ENCODE results near the gene PTPN22. TPM values are rescaled to one million over a fixed set of nuclear protein-coding genes. Genes with fewer than 3 reads are reported as not detected.
"Not testable (repeated sequence)": the region's sequence is repeated elsewhere in the genome, so short reads cannot be mapped to it uniquely, and the experiment has no call there.

Gene PTPN22
- total RNA-seq, 1 donor from 2014 or later: 26.1 TPM

GRCh38 chr1:113856401-113856790, 15.1 kb downstream of the PTPN22 start:
- Mint-ChIP-seq H3K36me3 (ENCODE audit: low read depth) (peaks cover 29% of the 10 kb centered on the region), H3K4me3 (no peak overlapping the region), H3K4me1 (peaks cover 46% of the 10 kb centered on the region), H3K27ac (peak overlapping the region; percentile 41), H3K27me3 (no peaks in the 10 kb centered on the region), H3K9me3 (no peaks in the 10 kb centered on the region)
- TF ChIP-seq CTCF (IDR thresholded peaks at IDR 0.05): no peak
- DNase-seq (no peak), ATAC-seq (ENCODE audit: low read depth) (no peak)
- intact Hi-C loops (cut with micrococcal nuclease): no loop called here
- ChIA-PET POLR2A (interaction anchor here (1.2 kb wide), 1 partner anchor 900 kb away, joined by 3 read pairs; the partner anchor contains the start of gene SLC16A1), CTCF (interaction anchor here (1.4 to 2.9 kb wide), 2 partner anchors 22 to 48 kb away, joined by 4 to 10 read pairs; partner anchors contain the start of gene AP4B1)

DNA sequence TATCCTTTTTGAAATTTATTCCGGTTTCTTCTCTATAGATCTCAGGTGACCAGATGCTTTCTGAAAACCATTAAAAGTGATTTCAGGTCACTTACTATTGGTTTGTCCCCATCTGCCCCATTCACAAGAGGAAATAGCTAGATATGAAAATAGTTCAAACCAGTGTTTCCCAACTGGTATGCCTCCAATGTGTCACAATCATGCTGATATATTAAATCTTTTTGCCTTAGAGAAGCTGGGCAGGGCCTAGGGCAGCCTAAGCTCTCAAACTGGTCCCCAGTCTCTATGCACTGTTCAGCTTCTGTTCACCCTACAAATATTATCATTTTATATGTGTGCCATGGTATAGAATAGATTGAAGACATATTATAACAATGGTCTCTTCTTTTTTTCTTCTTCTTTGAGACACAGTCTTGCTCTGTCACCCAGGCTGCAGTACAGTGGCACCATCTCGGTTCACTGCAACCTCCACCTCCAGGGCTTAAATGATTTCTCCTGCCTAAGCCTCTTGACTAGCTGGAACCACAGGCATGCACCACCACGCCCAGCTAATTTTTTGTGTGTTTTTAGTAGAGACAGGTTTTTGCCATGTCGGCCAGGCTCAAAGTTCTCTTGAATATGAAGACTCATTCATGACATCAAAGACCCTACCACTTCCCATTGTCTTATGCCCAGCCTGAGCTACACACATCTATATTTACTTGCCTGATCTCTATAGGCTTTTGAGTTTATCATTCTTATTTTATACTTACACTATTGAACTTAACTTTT, 15.7 kb downstream of the PTPN22 start:
- Mint-ChIP-seq H3K36me3 (ENCODE audit: low read depth) (peaks cover 32% of the 10 kb centered on the region), H3K27me3 (no peaks in the 10 kb centered on the region), H3K27ac (peak overlapping the region; percentile 41), H3K9me3 (no peaks in the 10 kb centered on the region), H3K4me3 (no peak overlapping the region), H3K4me1 (peaks cover 40% of the 10 kb centered on the region)
- no peak for TF ChIP-seq CTCF (IDR thresholded peaks at IDR 0.05)
- DNase-seq (no peak), ATAC-seq (ENCODE audit: low read depth) (no peak)
- ChIA-PET POLR2A (interaction anchor here (0.7 kb wide), 1 partner anchor 74 kb away, joined by 4 read pairs; the partner anchor contains the start of gene HIPK1), CTCF (interaction anchor here (1.4 to 2.9 kb wide), 3 partner anchors 20 to 48 kb away, joined by 4 to 10 read pairs (median 5); partner anchors contain the start of gene AP4B1)
- intact Hi-C loops (cut with micrococcal nuclease): no loop called here

DNA sequence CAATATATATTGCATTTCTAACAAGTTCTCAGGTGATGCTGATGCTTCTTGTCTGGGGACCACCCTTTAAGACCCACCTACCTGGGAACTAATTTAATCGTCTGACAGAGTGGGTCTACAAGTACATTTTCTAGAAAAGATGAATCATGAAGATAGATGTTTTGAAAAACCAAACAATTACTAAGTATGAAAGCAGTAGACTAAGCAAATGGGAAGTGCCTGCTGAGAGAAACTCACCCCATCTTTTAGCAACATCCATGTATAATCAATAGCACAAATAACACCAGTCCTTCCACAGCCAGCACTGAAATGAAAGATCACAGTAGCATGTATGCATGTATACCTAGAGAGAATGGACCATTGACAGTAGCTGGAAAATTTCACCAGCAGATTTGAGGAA, 17.3 kb downstream of the PTPN22 start:
- Mint-ChIP-seq H3K36me3 (ENCODE audit: low read depth) (peaks cover 38% of the 10 kb centered on the region), H3K4me3 (no peak overlapping the region), H3K9me3 (no peaks in the 10 kb centered on the region), H3K27ac (no peak overlapping the region), H3K4me1 (peaks cover 33% of the 10 kb centered on the region), H3K27me3 (no peaks in the 10 kb centered on the region)
- ATAC-seq (ENCODE audit: low read depth) (no peak), DNase-seq (no peak)
- no peak for TF ChIP-seq CTCF (IDR thresholded peaks at IDR 0.05)
- ChIA-PET CTCF (interaction anchor here (1.5 kb wide), 1 partner anchor 18 kb away, joined by 5 read pairs; no protein-coding TSS in a partner anchor), POLR2A (interaction anchor here (0.6 kb wide), 1 partner anchor 11 kb away, joined by 3 read pairs; no protein-coding TSS in a partner anchor)
- intact Hi-C loops (cut with micrococcal nuclease): no loop called here

DNA sequence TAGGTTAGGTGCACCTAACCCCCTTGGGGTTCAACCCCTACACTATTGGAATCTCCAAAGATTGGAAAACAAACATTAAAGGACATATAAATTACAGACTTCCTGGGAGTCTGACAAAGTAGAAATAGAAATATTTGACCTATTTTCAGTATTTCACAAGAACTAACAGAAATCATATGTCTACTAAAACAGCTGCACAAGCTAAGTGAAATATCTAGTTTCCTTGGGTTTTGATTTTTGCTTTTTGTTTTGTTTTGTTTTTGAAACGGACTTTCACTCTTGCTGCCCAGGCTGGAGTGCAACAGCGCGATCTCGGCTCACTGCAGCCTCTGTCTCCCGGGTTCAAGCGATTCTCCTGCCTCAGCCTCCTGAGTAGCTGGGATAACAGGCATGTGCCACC, 18.8 kb downstream of the PTPN22 start:
- H3K4me3 Mint-ChIP-seq; H3K27ac Mint-ChIP-seq; CTCF ChIA-PET; DNase-seq; H3K9me3 Mint-ChIP-seq; POLR2A ChIA-PET; intact Hi-C loops (cut with micrococcal nuclease); H3K27me3 Mint-ChIP-seq; ATAC-seq (ENCODE audit: low read depth): not testable (repeated sequence)
- peaks cover 42% of the 10 kb centered on the region for H3K36me3 Mint-ChIP-seq (ENCODE audit: low read depth)
- H3K4me1 Mint-ChIP-seq: peaks cover 19% of the 10 kb centered on the region

DNA sequence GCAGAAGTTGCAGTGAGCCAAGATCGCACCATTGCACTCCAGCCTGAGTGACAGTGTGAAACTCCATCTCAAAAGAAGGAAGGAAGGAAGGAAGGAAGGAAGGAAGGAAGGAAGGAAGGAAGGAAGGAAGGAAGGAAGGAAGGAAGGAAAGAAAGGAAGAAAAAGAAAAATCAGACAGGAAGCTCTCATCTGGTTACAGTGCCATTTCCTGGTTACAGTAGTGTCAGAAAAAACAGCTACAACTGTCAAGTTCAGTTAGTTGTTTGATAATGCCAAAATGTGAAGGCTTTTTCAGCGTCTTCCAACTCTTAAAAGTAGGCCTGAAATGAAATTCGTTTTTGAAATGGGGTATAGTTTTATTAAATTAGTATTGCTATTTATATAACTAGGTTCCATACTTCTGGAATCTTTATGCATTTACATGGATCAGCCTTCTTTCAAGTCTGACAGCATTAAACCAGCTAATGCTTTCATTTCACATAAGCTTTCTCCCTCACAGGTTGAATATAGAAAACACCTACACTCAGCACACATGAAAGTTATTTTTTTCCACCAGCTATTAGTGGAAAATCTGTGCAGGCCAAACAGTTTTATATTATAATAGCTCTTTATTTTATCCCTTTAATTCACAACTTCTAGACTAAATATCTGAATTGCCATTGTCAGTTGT, 21.2 kb downstream of the PTPN22 start:
- H3K4me1 Mint-ChIP-seq: peaks cover 7% of the 10 kb centered on the region
- TF ChIP-seq CTCF (IDR thresholded peaks at IDR 0.05): no peak
- intact Hi-C loops (cut with micrococcal nuclease): no loop called here
- POLR2A ChIA-PET: interaction anchor here (0.7 kb wide), 1 partner anchor 38 kb away, joined by 3 read pairs; the partner anchor contains the start of gene RSBN1
- H3K27me3 Mint-ChIP-seq: no peaks in the 10 kb centered on the region
- H3K9me3 Mint-ChIP-seq: peaks cover 4% of the 10 kb centered on the region
- no peak overlapping the region for H3K4me3 Mint-ChIP-seq
- H3K36me3 Mint-ChIP-seq (ENCODE audit: low read depth): peaks cover 48% of the 10 kb centered on the region
- CTCF ChIA-PET: interaction anchor here (1.2 kb wide), 1 partner anchor 14 kb away, joined by 3 read pairs; no protein-coding TSS in a partner anchor
- no peak overlapping the region for H3K27ac Mint-ChIP-seq
- no peak for ATAC-seq (ENCODE audit: low read depth)
- no peak for DNase-seq

All from activated B cell treated with CpG ODN at 0.5 μM for 24 hours (primary cell).